ENCODE measurements around the gene CENPS. TPM values are rescaled to one million over a fixed set of nuclear protein-coding genes. Genes with fewer than 3 reads are reported as not detected.
"Not testable (repeated sequence)": the region's sequence is repeated elsewhere in the genome, so short reads cannot be mapped to it uniquely, and the experiment has no call there.

The CENPS gene
- polyA plus RNA-seq, 5 donors: 18.5 to 26.7 (median 21.0) TPM

GRCh38 chr1:10415211-10415930 lies 14.9 kb upstream of the CENPS start:
- no peak for DNase-seq

GRCh38 chr1:10415967-10416366 lies 14.3 kb upstream of the CENPS start:
- not testable (repeated sequence) for DNase-seq

- not testable (repeated sequence) for DNase-seq
These were observed 11.5 kb upstream of the CENPS start for GRCh38 chr1:10418741-10419140.

GRCh38 chr1:10419351-10419750 lies 10.9 kb upstream of the CENPS start:
- no peak for DNase-seq

- DNase-seq: no peak
These were observed 8.6 kb upstream of the CENPS start for GRCh38 chr1:10421637-10422036.

- DNase-seq: peak; percentile 51 to 67
These were observed 6.2 kb upstream of the CENPS start for GRCh38 chr1:10424034-10424433.

GRCh38 chr1:10424651-10425050 lies 5.6 kb upstream of the CENPS start:
- no peak for DNase-seq

GRCh38 chr1:10425826-10426534 lies 4.3 kb upstream of the CENPS start:
- not testable (repeated sequence) for DNase-seq

GRCh38 chr1:10426535-10426848 lies 3.7 kb upstream of the CENPS start:
- DNase-seq: not testable (repeated sequence)

GRCh38 chr1:10428984-10429383 lies 1.2 kb upstream of the CENPS start:
- no peak for DNase-seq

GRCh38 chr1:10429868-10430215 lies 391 bp upstream of the CENPS start:
- DNase-seq: no peak

GRCh38 chr1:10431070-10431730 lies 967 bp downstream of the CENPS start:
- no peak for DNase-seq

GRCh38 chr1:10432910-10433700 lies 2.9 kb downstream of the CENPS start:
- DNase-seq: no peak

GRCh38 chr1:10433790-10434189 lies 3.6 kb downstream of the CENPS start:
- no peak for DNase-seq

GRCh38 chr1:10434590-10434989 lies 4.4 kb downstream of the CENPS start:
- no peak for DNase-seq

- DNase-seq: no peak
These were observed 6.8 kb downstream of the CENPS start for GRCh38 chr1:10437052-10437451.

- DNase-seq: no peak
These were observed 8.5 kb downstream of the CENPS start for GRCh38 chr1:10438677-10439163.

- DNase-seq: no peak
These were observed 10.1 kb downstream of the CENPS start for GRCh38 chr1:10440305-10440704.

- DNase-seq: no peak
These were observed 10.6 kb downstream of the CENPS start for GRCh38 chr1:10440794-10441193.

- no peak for DNase-seq
These were observed 14.0 kb downstream of the CENPS start for GRCh38 chr1:10444248-10444647.

- DNase-seq: no peak
These were observed 14.7 kb downstream of the CENPS start for GRCh38 chr1:10444795-10445397.
